Activated CD4-positive, alpha-beta memory T cell treated with anti-CD3 and anti-CD28 coated beads, Interleukin-2, amount 10 ng/mL, durations not matched to agents 7 days and 5 days (primary cell): Measurements from ENCODE around the gene PRSS23. TPM values are rescaled to one million over a fixed set of nuclear protein-coding genes. Genes with fewer than 3 reads are reported as not detected.
A peak's percentile ranks its signal among the peaks of the same experiment; 100 is the strongest.

Experiments
- CTCF ChIA-PET: fragments of 350-600 bp; sonication (Branson Sonifier 250); formaldehyde crosslinking; loops from one replicate; lab custom pipeline; 2021; ENCODE audit warnings: antibody characterized with exemption, inconsistent platforms; lab: Charles Lee
- POLR2A ChIA-PET: fragments of 350-600 bp; sonication (Branson Sonifier 250); formaldehyde crosslinking; loops from one replicate; lab custom pipeline; 2021; ENCODE audit warnings: antibody characterized with exemption; lab: Charles Lee
- DNase-seq: peaks from one replicate; pipeline ENCODE4 v3.0.0-alpha.2; 2020
- H3K27ac Mint-ChIP-seq: one replicate; pipeline ENCODE4 v1.8.0; 2021; ENCODE audit warnings: mild to moderate bottlenecking, mixed read lengths
- H3K27me3 Mint-ChIP-seq: one replicate; pipeline ENCODE4 v1.8.0; 2021; ENCODE audit warnings: mixed read lengths
- H3K36me3 Mint-ChIP-seq: one replicate; pipeline ENCODE4 v1.8.0; 2021; ENCODE audit warnings: low read depth, mixed read lengths
- H3K4me1 Mint-ChIP-seq: one replicate; pipeline ENCODE4 v1.8.0; 2021; ENCODE audit warnings: mixed read lengths
- H3K4me3 Mint-ChIP-seq: one replicate; pipeline ENCODE4 v1.8.0; 2021; ENCODE audit warnings: mild to moderate bottlenecking, mixed read lengths
- H3K9me3 Mint-ChIP-seq: one replicate; pipeline ENCODE4 v1.8.0; 2021; ENCODE audit warnings: mixed read lengths
- total RNA-seq, 2 experiments: library from RNA; stranded (reverse); gene quantifications; one replicate each; pipeline ENCODE4 v1.2.3, GENCODE V29; 2021

The PRSS23 gene
- total RNA-seq, 2 experiments from 2014 or later = 4.0 TPM

- Mint-ChIP-seq H3K36me3 (no peaks in the 10 kb centered on the region), H3K27ac (no peak overlapping the region), H3K4me3 (no peak overlapping the region), H3K27me3 (peaks cover 47% of the 10 kb centered on the region), H3K9me3 (no peaks in the 10 kb centered on the region), H3K4me1 (peaks cover 6% of the 10 kb centered on the region)
- CTCF ChIA-PET = no interaction called here
- DNase-seq = no peak
- POLR2A ChIA-PET = no interaction called here
These were observed 4.4 kb upstream of the PRSS23 start for GRCh38 chr11:86795949-86796348.

- ChIA-PET POLR2A (no interaction called here), CTCF (no interaction called here)
- Mint-ChIP-seq H3K4me3 (no peak overlapping the region), H3K27me3 (peaks cover 57% of the 10 kb centered on the region), H3K4me1 (peaks cover 14% of the 10 kb centered on the region), H3K27ac (no peak overlapping the region), H3K36me3 (no peaks in the 10 kb centered on the region), H3K9me3 (no peaks in the 10 kb centered on the region)
- DNase-seq = no peak
These were observed 3.2 kb upstream of the PRSS23 start for GRCh38 chr11:86797133-86797532.

GRCh38 chr11:86798988-86799387 lies 1.4 kb upstream of the PRSS23 start:
- POLR2A ChIA-PET = no interaction called here
- H3K4me3 Mint-ChIP-seq = no peak overlapping the region

GRCh38 chr11:86799680-86800075 lies 664 bp upstream of the PRSS23 start:
- POLR2A ChIA-PET = no interaction called here
- Mint-ChIP-seq H3K36me3 (no peaks in the 10 kb centered on the region), H3K27me3 (peaks cover 60% of the 10 kb centered on the region), H3K9me3 (no peaks in the 10 kb centered on the region), H3K4me1 (peaks cover 36% of the 10 kb centered on the region), H3K4me3 (peak overlapping the region; percentile 55), H3K27ac (no peak overlapping the region)
- CTCF ChIA-PET = interaction anchor here (0.9 to 1.5 kb wide), 4 partner anchors 12 to 342 kb away, joined by 3 to 6 read pairs (median 4); no protein-coding TSS in a partner anchor
- DNase-seq = no peak

More at GRCh38 chr11:86798988-86799387, 1.4 kb upstream of the PRSS23 start:
- Mint-ChIP-seq H3K27me3 (peaks cover 57% of the 10 kb centered on the region), H3K9me3 (no peaks in the 10 kb centered on the region), H3K27ac (no peak overlapping the region), H3K36me3 (no peaks in the 10 kb centered on the region), H3K4me1 (peaks cover 33% of the 10 kb centered on the region)
- no peak for DNase-seq
- CTCF ChIA-PET = interaction anchor here (0.9 to 1.5 kb wide), 5 partner anchors 12 to 342 kb away, joined by 3 to 6 read pairs (median 3); no protein-coding TSS in a partner anchor

- H3K27me3 Mint-ChIP-seq = peaks cover 50% of the 10 kb centered on the region
- H3K4me1 Mint-ChIP-seq = peaks cover 48% of the 10 kb centered on the region
- no peak for DNase-seq
- H3K36me3 Mint-ChIP-seq = no peaks in the 10 kb centered on the region
- H3K27ac Mint-ChIP-seq = no peak overlapping the region
- ChIA-PET CTCF (interaction anchor here (1.0 to 1.8 kb wide), 2 partner anchors 12 to 16 kb away, joined by 3 to 5 read pairs; no protein-coding TSS in a partner anchor), POLR2A (no interaction called here)
- peak overlapping the region; percentile 72 for H3K4me3 Mint-ChIP-seq
- no peaks in the 10 kb centered on the region for H3K9me3 Mint-ChIP-seq
These were observed 574 bp downstream of the PRSS23 start for GRCh38 chr11:86800960-86801272.

- no peak overlapping the region for H3K4me3 Mint-ChIP-seq
- H3K36me3 Mint-ChIP-seq = no peaks in the 10 kb centered on the region
- peaks cover 53% of the 10 kb centered on the region for H3K4me1 Mint-ChIP-seq
- POLR2A ChIA-PET = interaction anchor here (2.2 kb wide), 1 partner anchor 352 kb away, joined by 5 read pairs; no protein-coding TSS in a partner anchor
- H3K9me3 Mint-ChIP-seq = no peaks in the 10 kb centered on the region
- CTCF ChIA-PET = interaction anchor here (1.0 to 1.8 kb wide), 2 partner anchors 11 to 16 kb away, joined by 3 to 5 read pairs; no protein-coding TSS in a partner anchor
- H3K27ac Mint-ChIP-seq = no peak overlapping the region
- no peak for DNase-seq
- peaks cover 47% of the 10 kb centered on the region for H3K27me3 Mint-ChIP-seq
These were observed 1.0 kb downstream of the PRSS23 start for GRCh38 chr11:86801364-86801763.

- H3K4me1 Mint-ChIP-seq = peaks cover 61% of the 10 kb centered on the region
- H3K36me3 Mint-ChIP-seq = peaks cover 3% of the 10 kb centered on the region
- H3K27me3 Mint-ChIP-seq = peaks cover 41% of the 10 kb centered on the region
- H3K27ac Mint-ChIP-seq = no peak overlapping the region
- DNase-seq = no peak
- H3K4me3 Mint-ChIP-seq = peak overlapping the region; percentile 8
- H3K9me3 Mint-ChIP-seq = no peaks in the 10 kb centered on the region
- ChIA-PET CTCF (interaction anchor here (1.8 kb wide), 1 partner anchor 11 kb away, joined by 5 read pairs; no protein-coding TSS in a partner anchor), POLR2A (interaction anchor here (2.2 kb wide), 1 partner anchor 353 kb away, joined by 5 read pairs; no protein-coding TSS in a partner anchor)
These were observed 1.8 kb downstream of the PRSS23 start for GRCh38 chr11:86802146-86802545.

GRCh38 chr11:86802601-86803051 lies 2.3 kb downstream of the PRSS23 start:
- Mint-ChIP-seq H3K4me3 (no peak overlapping the region), H3K9me3 (peaks cover 2% of the 10 kb centered on the region), H3K36me3 (peaks cover 6% of the 10 kb centered on the region), H3K27me3 (peaks cover 40% of the 10 kb centered on the region), H3K4me1 (peaks cover 66% of the 10 kb centered on the region), H3K27ac (no peak overlapping the region)
- DNase-seq = peak; percentile 28
- ChIA-PET POLR2A (interaction anchor here (2.2 kb wide), 1 partner anchor 353 kb away, joined by 5 read pairs; no protein-coding TSS in a partner anchor), CTCF (interaction anchor here (1.8 kb wide), 1 partner anchor 10 kb away, joined by 5 read pairs; no protein-coding TSS in a partner anchor)

GRCh38 chr11:86803136-86804045 lies 3.0 kb downstream of the PRSS23 start:
- H3K27me3 Mint-ChIP-seq = peaks cover 38% of the 10 kb centered on the region
- DNase-seq = no peak
- H3K9me3 Mint-ChIP-seq = peaks cover 2% of the 10 kb centered on the region
- H3K4me3 Mint-ChIP-seq = no peak overlapping the region
- H3K36me3 Mint-ChIP-seq = peaks cover 7% of the 10 kb centered on the region
- POLR2A ChIA-PET = interaction anchor here (2.2 kb wide), 1 partner anchor 354 kb away, joined by 5 read pairs; no protein-coding TSS in a partner anchor
- peaks cover 66% of the 10 kb centered on the region for H3K4me1 Mint-ChIP-seq
- no peak overlapping the region for H3K27ac Mint-ChIP-seq
- CTCF ChIA-PET = interaction anchor here (0.9 to 1.2 kb wide), 2 partner anchors 195 to 346 kb away, joined by 4 read pairs; no protein-coding TSS in a partner anchor

GRCh38 chr11:86804951-86805350 lies 4.6 kb downstream of the PRSS23 start:
- Mint-ChIP-seq H3K27me3 (peaks cover 31% of the 10 kb centered on the region), H3K27ac (peak overlapping the region; percentile 84), H3K4me3 (no peak overlapping the region), H3K36me3 (peaks cover 7% of the 10 kb centered on the region), H3K9me3 (peaks cover 2% of the 10 kb centered on the region), H3K4me1 (peaks cover 64% of the 10 kb centered on the region)
- CTCF ChIA-PET = interaction anchor here (0.6 kb wide), 1 partner anchor 65 kb away, joined by 3 read pairs; no protein-coding TSS in a partner anchor
- DNase-seq = no peak
- POLR2A ChIA-PET = interaction anchor here (1.4 kb wide), 1 partner anchor 13 kb away, joined by 4 read pairs; no protein-coding TSS in a partner anchor

GRCh38 chr11:86805873-86806310 lies 5.5 kb downstream of the PRSS23 start:
- Mint-ChIP-seq H3K9me3 (peaks cover 2% of the 10 kb centered on the region), H3K4me3 (peak overlapping the region; percentile 37), H3K4me1 (peaks cover 61% of the 10 kb centered on the region), H3K27me3 (peaks cover 32% of the 10 kb centered on the region), H3K27ac (peak overlapping the region; percentile 84), H3K36me3 (peaks cover 7% of the 10 kb centered on the region)
- CTCF ChIA-PET = interaction anchor here (0.7 to 1.7 kb wide), 7 partner anchors 8 to 951 kb away, joined by 3 to 7 read pairs (median 3); partner anchors contain the start of gene CCDC83
- POLR2A ChIA-PET = interaction anchor here (0.9 to 1.4 kb wide), 6 partner anchors 10 to 1177 kb away, joined by 3 to 5 read pairs (median 4); partner anchors contain the start of genes ME3 and TMEM126B
- DNase-seq = peak; percentile 72

- Mint-ChIP-seq H3K27me3 (peaks cover 29% of the 10 kb centered on the region), H3K4me3 (no peak overlapping the region), H3K4me1 (peaks cover 54% of the 10 kb centered on the region), H3K36me3 (peaks cover 7% of the 10 kb centered on the region), H3K9me3 (peaks cover 2% of the 10 kb centered on the region), H3K27ac (peak overlapping the region; percentile 84)
- POLR2A ChIA-PET = interaction anchor here (0.9 to 1.4 kb wide), 4 partner anchors 14 to 1178 kb away, joined by 3 to 4 read pairs (median 4); partner anchors contain the start of genes ME3 and TMEM126B
- CTCF ChIA-PET = interaction anchor here (1.2 to 1.7 kb wide), 4 partner anchors 11 to 952 kb away, joined by 3 to 7 read pairs (median 6); partner anchors contain the start of gene CCDC83
- no peak for DNase-seq
These were observed 6.6 kb downstream of the PRSS23 start for GRCh38 chr11:86806903-86807302.
